ENCODE results near the gene CTNNA1. TPM values are rescaled to one million over a fixed set of nuclear protein-coding genes. Genes with fewer than 3 reads are reported as not detected.

Gene CTNNA1
- total and polyA plus RNA-seq, 9 of the 15 experiments (the other 6 are each of a cell fraction or from before 2014, with no cell fraction given) = 29.6 to 117 (median 89.1) TPM

DNA sequence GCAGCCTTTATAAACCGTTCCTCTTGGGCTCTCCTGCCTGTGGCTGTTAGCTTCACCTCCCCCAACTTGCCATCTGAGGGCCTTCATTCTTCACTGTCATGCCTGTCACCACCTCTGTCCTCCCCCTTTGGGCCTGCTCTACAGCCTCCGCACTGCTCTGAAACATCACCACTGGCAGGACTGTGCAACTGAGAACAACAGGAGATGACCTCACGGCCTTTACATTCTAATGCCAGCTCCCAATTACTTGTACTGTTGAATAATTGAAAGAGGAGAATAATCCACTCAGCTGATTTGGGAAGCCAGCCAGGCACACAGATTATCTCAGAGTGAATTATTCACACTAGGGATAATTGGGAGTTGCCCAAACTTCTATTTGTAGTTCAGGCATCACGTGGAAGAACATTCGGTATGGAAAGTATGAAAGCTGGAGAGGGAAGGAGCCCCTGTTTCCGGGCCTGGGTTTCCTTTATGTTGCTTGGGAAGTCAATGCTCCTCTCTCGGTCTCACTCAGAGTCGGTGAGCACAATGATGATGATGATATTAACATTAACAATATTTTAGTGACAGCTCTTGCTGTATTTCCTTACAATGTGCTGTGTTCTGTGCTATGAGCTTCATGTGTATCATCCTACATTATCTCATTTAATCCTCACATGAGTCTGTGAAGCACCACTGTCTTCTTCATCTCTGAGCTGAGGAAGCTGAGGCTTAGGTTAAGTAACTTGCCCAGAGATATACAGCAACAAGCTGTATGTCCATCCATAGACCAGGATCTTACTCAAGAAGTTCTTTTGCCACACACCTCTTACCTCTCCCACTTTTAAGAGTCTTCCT, 221.2 kb downstream of the CTNNA1 start (continued):
- TF ChIP-seq SP2 (IDR thresholded peaks at IDR 0.05; ENCODE audit: extremely low read depth, low read depth, low read length, poor library complexity, severe bottlenecking) = no peak
- TF ChIP-seq, protein P1, sequence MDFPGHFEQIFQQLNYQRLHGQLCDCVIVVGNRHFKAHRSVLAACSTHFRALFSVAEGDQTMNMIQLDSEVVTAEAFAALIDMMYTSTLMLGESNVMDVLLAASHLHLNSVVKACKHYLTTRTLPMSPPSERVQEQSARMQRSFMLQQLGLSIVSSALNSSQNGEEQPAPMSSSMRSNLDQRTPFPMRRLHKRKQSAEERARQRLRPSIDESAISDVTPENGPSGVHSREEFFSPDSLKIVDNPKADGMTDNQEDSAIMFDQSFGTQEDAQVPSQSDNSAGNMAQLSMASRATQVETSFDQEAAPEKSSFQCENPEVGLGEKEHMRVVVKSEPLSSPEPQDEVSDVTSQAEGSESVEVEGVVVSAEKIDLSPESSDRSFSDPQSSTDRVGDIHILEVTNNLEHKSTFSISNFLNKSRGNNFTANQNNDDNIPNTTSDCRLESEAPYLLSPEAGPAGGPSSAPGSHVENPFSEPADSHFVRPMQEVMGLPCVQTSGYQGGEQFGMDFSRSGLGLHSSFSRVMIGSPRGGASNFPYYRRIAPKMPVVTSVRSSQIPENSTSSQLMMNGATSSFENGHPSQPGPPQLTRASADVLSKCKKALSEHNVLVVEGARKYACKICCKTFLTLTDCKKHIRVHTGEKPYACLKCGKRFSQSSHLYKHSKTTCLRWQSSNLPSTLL (IDR thresholded peaks at IDR 0.05) = no peak
- peak; percentile 88; the same call in 1 of the 2 replicates for TF ChIP-seq RNF2 (IDR thresholded peaks at IDR 0.05)
- peak; percentile 69 for TF ChIP-seq DPF2 (IDR thresholded peaks at IDR 0.05)
- TF ChIP-seq CSDE1 (IDR thresholded peaks at IDR 0.05) = no peak
- TF ChIP-seq, protein P2, sequence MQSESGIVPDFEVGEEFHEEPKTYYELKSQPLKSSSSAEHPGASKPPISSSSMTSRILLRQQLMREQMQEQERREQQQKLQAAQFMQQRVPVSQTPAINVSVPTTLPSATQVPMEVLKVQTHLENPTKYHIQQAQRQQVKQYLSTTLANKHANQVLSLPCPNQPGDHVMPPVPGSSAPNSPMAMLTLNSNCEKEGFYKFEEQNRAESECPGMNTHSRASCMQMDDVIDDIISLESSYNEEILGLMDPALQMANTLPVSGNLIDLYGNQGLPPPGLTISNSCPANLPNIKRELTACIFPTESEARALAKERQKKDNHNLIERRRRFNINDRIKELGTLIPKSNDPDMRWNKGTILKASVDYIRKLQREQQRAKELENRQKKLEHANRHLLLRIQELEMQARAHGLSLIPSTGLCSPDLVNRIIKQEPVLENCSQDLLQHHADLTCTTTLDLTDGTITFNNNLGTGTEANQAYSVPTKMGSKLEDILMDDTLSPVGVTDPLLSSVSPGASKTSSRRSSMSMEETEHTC (IDR thresholded peaks at IDR 0.05) = no peak
- TF ChIP-seq, protein P3, sequence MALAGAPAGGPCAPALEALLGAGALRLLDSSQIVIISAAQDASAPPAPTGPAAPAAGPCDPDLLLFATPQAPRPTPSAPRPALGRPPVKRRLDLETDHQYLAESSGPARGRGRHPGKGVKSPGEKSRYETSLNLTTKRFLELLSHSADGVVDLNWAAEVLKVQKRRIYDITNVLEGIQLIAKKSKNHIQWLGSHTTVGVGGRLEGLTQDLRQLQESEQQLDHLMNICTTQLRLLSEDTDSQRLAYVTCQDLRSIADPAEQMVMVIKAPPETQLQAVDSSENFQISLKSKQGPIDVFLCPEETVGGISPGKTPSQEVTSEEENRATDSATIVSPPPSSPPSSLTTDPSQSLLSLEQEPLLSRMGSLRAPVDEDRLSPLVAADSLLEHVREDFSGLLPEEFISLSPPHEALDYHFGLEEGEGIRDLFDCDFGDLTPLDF (CRISPR knock-in tag; IDR thresholded peaks at IDR 0.05) = no peak
- no peak for TF ChIP-seq SAP30 (IDR thresholded peaks at IDR 0.05; ENCODE audit: borderline replicate concordance, insufficient read depth, low read depth, low read length, poor library complexity, severe bottlenecking)
- TF ChIP-seq ZNF174 (CRISPR knock-in tag; IDR thresholded peaks at IDR 0.05) = no peak
- TF ChIP-seq ZBTB7A (IDR thresholded peaks at IDR 0.05; ENCODE audit: borderline replicate concordance, control insufficient read depth, low read depth, low read length) = no peak
- no peak for TF ChIP-seq ZNF668 (CRISPR knock-in tag; IDR thresholded peaks at IDR 0.05)
- TF ChIP-seq MEF2A (IDR thresholded peaks at IDR 0.05; ENCODE audit: control insufficient read depth, low read depth, low read length) = no peak
- 0 out of 2 replicates have a peak, but pooled peaks have one; percentile 7 for TF ChIP-seq CBFA2T2 (conservative IDR thresholded peaks at IDR 0.05)
- TF ChIP-seq SMAD2 (IDR thresholded peaks at IDR 0.05; ENCODE audit: low read depth, low read length) = no peak
- TF ChIP-seq, protein P4, sequence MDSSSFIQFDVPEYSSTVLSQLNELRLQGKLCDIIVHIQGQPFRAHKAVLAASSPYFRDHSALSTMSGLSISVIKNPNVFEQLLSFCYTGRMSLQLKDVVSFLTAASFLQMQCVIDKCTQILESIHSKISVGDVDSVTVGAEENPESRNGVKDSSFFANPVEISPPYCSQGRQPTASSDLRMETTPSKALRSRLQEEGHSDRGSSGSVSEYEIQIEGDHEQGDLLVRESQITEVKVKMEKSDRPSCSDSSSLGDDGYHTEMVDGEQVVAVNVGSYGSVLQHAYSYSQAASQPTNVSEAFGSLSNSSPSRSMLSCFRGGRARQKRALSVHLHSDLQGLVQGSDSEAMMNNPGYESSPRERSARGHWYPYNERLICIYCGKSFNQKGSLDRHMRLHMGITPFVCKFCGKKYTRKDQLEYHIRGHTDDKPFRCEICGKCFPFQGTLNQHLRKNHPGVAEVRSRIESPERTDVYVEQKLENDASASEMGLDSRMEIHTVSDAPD (CRISPR knock-in tag; IDR thresholded peaks at IDR 0.05) = no peak
- TF ChIP-seq, protein P5, sequence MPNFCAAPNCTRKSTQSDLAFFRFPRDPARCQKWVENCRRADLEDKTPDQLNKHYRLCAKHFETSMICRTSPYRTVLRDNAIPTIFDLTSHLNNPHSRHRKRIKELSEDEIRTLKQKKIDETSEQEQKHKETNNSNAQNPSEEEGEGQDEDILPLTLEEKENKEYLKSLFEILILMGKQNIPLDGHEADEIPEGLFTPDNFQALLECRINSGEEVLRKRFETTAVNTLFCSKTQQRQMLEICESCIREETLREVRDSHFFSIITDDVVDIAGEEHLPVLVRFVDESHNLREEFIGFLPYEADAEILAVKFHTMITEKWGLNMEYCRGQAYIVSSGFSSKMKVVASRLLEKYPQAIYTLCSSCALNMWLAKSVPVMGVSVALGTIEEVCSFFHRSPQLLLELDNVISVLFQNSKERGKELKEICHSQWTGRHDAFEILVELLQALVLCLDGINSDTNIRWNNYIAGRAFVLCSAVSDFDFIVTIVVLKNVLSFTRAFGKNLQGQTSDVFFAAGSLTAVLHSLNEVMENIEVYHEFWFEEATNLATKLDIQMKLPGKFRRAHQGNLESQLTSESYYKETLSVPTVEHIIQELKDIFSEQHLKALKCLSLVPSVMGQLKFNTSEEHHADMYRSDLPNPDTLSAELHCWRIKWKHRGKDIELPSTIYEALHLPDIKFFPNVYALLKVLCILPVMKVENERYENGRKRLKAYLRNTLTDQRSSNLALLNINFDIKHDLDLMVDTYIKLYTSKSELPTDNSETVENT (CRISPR knock-in tag; IDR thresholded peaks at IDR 0.05) = no peak
- TF ChIP-seq TCF7 (IDR thresholded peaks at IDR 0.05; ENCODE audit: borderline replicate concordance) = no peak
- no peak for TF ChIP-seq ZNF133 (CRISPR knock-in tag; IDR thresholded peaks at IDR 0.05)

All from K562 (cell line).